Stimulated activated CD4-positive, alpha-beta T cell treated with anti-CD3 and anti-CD28 coated beads, Interleukin-12 subunit alpha, Interleukin-12 subunit beta, amount 100 ng/mL, for 24 hours (primary cell): ENCODE results near the gene GPNMB.

Experiments
- DNase-seq, 2 experiments: peaks; one replicate each; pipeline ENCODE4 v3.0.0-alpha.2; 2020; ENCODE audit warnings: low read depth in 2 of 2

GPNMB gene

GRCh38 chr7:23272275-23272674 is 25.7 kb downstream of the GPNMB start:
- DNase-seq = no peak

- peak; percentile 74 to 93 for DNase-seq
Measured at GRCh38 chr7:23273141-23273599, 26.6 kb downstream of the GPNMB start.

GRCh38 chr7:23275912-23276311 is 29.3 kb downstream of the GPNMB start:
- DNase-seq = no peak

- DNase-seq = no peak
Measured at GRCh38 chr7:23276376-23276775, 29.8 kb downstream of the GPNMB start.

GRCh38 chr7:23276947-23277346 is 30.4 kb downstream of the GPNMB start:
- DNase-seq = no peak

- DNase-seq = no peak
Measured at GRCh38 chr7:23277359-23277989, 30.9 kb downstream of the GPNMB start.

- DNase-seq = no peak
Measured at GRCh38 chr7:23279819-23280525, 33.4 kb downstream of the GPNMB start.

GRCh38 chr7:23283086-23283485 is 36.5 kb downstream of the GPNMB start:
- no peak for DNase-seq

GRCh38 chr7:23284871-23285270 is 38.3 kb downstream of the GPNMB start:
- DNase-seq = no peak

- DNase-seq = no peak
Measured at GRCh38 chr7:23285657-23286646, 39.4 kb downstream of the GPNMB start.

- DNase-seq = no peak
Measured at GRCh38 chr7:23287612-23288011, 41.0 kb downstream of the GPNMB start.

- no peak for DNase-seq
Measured at GRCh38 chr7:23290993-23291392, 44.4 kb downstream of the GPNMB start.

- DNase-seq = no peak
Measured at GRCh38 chr7:23291957-23292560, 45.5 kb downstream of the GPNMB start.

GRCh38 chr7:23292623-23293022 is 46.0 kb downstream of the GPNMB start:
- DNase-seq = no peak

- no peak for DNase-seq
Measured at GRCh38 chr7:23293500-23294073, 47.0 kb downstream of the GPNMB start.

GRCh38 chr7:23294549-23295400 is 48.2 kb downstream of the GPNMB start:
- no peak for DNase-seq

- no peak for DNase-seq
Measured at GRCh38 chr7:23295401-23295697, 48.8 kb downstream of the GPNMB start.

GRCh38 chr7:23298141-23298881 is 51.7 kb downstream of the GPNMB start:
- no peak for DNase-seq

- DNase-seq = peak; percentile 96 to 98
Measured at GRCh38 chr7:23298885-23299769, 52.6 kb downstream of the GPNMB start, which contains the start of gene MALSU1. Gene MALSU1 (plus strand): TSS chr7:23299339. CDS start chr7:23299353, 14 bp downstream.
